K562 treated with DMSO at 1 percent for 24 hours (cell line): ENCODE measurements around the gene FAM228B. TPM values are rescaled to one million over a fixed set of nuclear protein-coding genes. Genes with fewer than 3 reads are reported as not detected.

ENCODE experiments used
- total RNA-seq: library from RNA; unstranded; fragments of 300-600 nt; gene quantifications from 2 replicates; pipeline ENCODE4 v1.2.3, GENCODE V29; 2022; ENCODE audit warnings: low read depth; ENCODE audit not compliant: insufficient read depth

The FAM228B gene
- total RNA-seq: 3.1 and 10.5 TPM in 2 replicates

DNA sequence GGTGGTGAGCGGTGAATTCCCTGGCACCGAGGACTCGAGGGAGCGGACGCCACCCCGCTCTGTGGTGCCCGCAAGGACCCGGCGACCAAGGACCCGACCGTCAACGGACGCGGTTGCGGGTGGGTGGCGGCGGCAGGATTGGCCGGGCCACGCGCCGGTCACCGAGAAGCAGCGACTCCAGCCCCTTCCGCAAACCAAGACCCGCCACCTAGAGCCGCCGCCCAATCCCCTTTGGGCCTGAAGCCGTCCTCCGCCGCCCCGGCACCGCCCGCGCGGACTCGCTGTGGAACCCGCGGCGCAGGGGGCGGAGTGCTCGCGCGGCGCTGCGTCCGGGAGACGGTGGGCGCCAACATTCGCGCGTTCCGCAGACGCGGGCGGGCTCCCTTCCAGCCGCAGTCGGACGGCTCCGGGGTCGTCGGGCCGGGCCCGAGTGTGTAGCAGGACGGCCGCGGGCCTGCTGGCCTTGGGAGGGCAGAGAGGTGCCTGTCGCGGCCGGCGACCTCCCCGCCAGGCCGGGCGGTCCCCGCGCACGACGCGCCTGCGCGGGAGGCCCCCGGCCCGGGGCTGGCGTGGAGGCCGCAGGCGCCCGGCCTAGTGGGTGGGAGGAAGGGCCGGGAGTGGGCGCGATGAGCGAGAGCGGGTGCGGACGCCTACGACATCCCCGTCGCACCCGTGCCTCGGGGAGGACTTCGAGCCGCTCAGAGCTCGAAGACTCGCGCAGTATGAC lies at the start of gene FAM228B, which contains the start of gene PFN4:
FAM228B (plus strand) TSS at position 275 of the 727 bp plus-strand sequence. CDS start 893 bp downstream, outside the sequence.
PFN4 (minus strand) TSS at position 140 of the 727 bp plus-strand sequence. CDS start 799 bp downstream, outside the sequence.

DNA sequence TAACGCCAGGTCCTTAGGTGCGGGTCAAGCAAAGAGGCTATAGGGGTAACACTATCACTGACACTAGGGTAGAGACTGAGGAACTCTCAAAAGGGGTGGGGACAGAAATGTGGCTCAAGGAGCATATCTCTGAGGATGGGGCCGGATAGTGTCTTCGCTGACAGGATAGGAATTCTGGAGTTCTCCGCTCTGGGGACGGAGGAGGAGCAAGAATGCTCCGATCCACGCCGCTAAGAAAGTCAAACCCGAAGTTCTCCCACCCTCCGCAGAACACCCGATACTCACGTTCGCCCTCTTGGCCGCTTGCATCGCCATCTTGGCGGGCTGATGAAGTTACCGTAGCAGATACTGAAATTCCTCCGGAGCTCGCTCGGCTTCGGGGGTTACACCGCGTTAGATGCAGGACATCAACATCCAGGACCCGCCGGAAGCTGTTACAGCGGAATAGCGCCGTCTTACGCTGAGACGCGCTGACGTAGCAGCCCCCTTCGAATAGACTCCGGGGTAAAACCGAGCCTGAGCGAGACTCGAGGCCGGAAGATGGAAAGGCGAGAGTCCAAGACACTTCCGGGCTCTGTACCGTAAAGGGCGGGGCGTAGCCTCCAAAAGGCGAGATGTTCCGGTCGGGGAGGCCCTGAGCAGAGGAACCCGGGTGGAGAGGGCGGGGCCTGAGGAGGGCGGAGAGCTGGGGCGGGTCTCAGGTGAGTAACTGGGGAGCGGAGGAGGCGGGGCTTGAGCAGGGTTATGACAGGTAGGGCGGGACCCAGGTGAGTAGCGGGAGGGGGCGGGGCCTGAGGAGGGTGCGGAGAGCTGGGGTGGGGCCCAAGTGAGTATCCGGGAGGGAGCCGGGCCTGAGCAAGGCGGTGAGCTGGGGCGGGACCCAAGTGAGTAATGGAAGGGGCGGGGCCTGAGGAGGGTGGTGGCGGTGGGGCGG lies 47.1 kb upstream of the FAM228B start, which contains the start of gene SF3B6:
SF3B6 (minus strand) TSS at position 412 of the 934 bp plus-strand sequence; CDS start at position 315, 97 bp downstream.

DNA sequence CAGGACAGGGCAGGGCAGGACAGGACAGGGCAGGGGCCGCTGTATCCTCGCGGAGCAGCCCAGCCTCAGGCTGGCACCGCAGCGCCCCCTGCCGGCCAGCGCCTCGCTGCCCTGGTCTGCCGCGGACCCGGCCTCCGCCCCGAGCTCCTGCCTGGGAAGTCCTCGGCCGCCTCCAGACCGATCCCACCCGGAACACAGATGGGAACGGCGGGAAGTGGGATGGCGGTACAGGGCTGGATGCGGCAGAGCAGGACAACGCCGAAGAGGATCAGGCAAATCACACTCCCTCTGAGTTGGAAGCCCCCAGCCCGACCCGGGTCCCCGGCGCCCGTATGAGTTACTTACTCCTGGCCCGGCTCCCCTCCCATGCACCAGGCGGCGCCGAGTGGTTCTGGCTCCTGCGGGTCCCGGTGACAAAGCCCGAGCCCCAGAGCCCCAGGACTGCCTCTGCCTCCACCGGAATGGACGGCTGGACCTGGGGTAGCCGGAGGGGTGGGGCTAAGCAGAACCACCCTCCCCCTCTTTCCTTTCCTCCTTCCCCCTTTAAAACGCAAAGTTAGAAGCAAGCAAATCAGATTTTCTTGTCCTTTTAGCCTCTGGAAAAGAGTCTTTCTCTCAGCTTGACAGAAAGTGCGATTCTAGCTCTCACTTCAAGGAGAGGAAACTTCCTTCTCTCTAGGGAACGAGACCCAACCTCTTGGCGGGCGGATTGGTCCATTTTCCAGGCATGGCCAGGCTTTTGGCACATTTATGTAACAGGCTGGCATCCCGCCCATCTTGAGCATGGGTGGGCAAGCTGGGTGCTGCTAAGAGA lies 38.7 kb upstream of the FAM228B start, which contains the start of gene TP53I3:
TP53I3 (minus strand) TSS at position 449 of the 814 bp plus-strand sequence. CDS start 508 bp downstream, outside the sequence.

DNA sequence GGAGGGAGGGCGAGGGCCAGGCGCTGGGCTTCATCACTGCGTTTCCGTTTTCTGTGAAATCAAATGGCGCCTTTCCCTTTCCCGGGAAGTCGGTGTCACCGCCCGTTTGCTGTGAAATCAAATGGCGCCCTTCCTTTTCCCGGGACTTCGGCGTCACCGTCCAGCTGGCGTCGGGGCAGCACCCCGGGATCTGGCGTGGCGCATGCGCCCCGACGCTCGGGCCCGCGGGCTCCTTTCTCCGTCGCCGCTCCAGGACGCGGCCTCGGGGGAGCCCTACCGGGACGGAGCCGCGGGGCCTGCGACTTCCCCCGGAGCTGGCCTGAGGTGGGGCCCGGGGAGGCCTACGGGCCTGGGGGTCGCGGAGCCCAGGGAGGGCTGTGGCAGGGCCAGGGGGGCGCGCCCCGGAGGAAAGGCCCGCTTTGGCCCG lies 51.6 kb downstream of the FAM228B start, which contains the start of gene FAM228A:
FAM228A (plus strand) TSS at position 203 of the 427 bp plus-strand sequence. CDS start 428 bp downstream, outside the sequence.

Other genes with a start within 250 kb of the FAM228B start
- gene ATAD2B, start 196.3 kb upstream of the FAM228B start, total RNA-seq: 7.1 and 8.5 TPM in 2 replicates
- gene UBXN2A, start 183.0 kb upstream of the FAM228B start, total RNA-seq: 8.8 and 9.0 TPM in 2 replicates
- 2.2 and 3.4 TPM in 2 replicates for gene MFSD2B, start 113.4 kb upstream of the FAM228B start, total RNA-seq
- gene WDCP, start 76.1 kb upstream of the FAM228B start, total RNA-seq: 11.1 and 11.2 TPM in 2 replicates
- 1.3 and 1.4 TPM in 2 replicates for gene FKBP1B, start 73.7 kb upstream of the FAM228B start, total RNA-seq
- gene SF3B6, start 47.1 kb upstream of the FAM228B start, total RNA-seq: 143 and 150 TPM in 2 replicates
- 16.8 and 20.0 TPM in 2 replicates for gene TP53I3, start 38.6 kb upstream of the FAM228B start, total RNA-seq
- 1.4 and 1.5 TPM in 2 replicates for gene PFN4, start 135 bp upstream of the FAM228B start, total RNA-seq
- gene FAM228A, start 51.6 kb downstream of the FAM228B start, total RNA-seq: 0.15 TPM in 1 of 2 replicates, not detected in the other
- gene ITSN2, start 237.1 kb downstream of the FAM228B start, total RNA-seq: 11.7 and 16.1 TPM in 2 replicates